Activated naive CD4-positive, alpha-beta T cell treated with anti-CD3 and anti-CD28 coated beads, Interleukin-2, amount 50 U/mL, for 72 hours (primary cell): ENCODE results near the gene MAGEA12. TPM values are rescaled to one million over a fixed set of nuclear protein-coding genes. Genes with fewer than 3 reads are reported as not detected.
"Not testable (repeated sequence)": the region's sequence is repeated elsewhere in the genome, so short reads cannot be mapped to it uniquely, and the experiment has no call there.

Source experiments
- ATAC-seq, 2 donors: fragments of 150-1000 bp; cut with Tn5 transposase; 2 replicates each; pipeline ENCODE4 v1.10.0; 2021; ENCODE audit warnings: mild to moderate bottlenecking in 2 of 2, moderate library complexity in 2 of 2
- DNase-seq, 2 donors: peaks; one replicate each; pipeline ENCODE4 v3.0.0; 2021 to 2022; ENCODE audit warnings: low spot score in 2 of 2
- H3K27ac Mint-ChIP-seq, 2 donors: one replicate each; pipeline ENCODE4 v1.8.0; 2022; ENCODE audit warnings: mild to moderate bottlenecking in 2 of 2, mixed read lengths in 2 of 2
- H3K36me3 Mint-ChIP-seq, 2 donors: one replicate each; pipeline ENCODE4 v1.8.0; 2022; ENCODE audit warnings: mixed read lengths in 2 of 2
- H3K9me3 Mint-ChIP-seq, 2 donors: one replicate each; pipeline ENCODE4 v1.8.0; 2022; ENCODE audit warnings: mixed read lengths in 2 of 2
- total RNA-seq, 2 donors: library from RNA; stranded (reverse); gene quantifications; one replicate each; pipeline ENCODE4 v1.2.3, GENCODE V29; 2022

The MAGEA12 gene
- not detected for total RNA-seq

- no peak within 1 kb of the TSS for H3K27ac Mint-ChIP-seq
- no peaks in the 10 kb centered on the region for H3K9me3 Mint-ChIP-seq
- H3K36me3 Mint-ChIP-seq: no peaks in the 10 kb centered on the region
- ATAC-seq (no peak), DNase-seq (no peak)
Observed at GRCh38 chrX:152733261-152733975, at the start of gene MAGEA12, which contains the start of gene CSAG1. Gene MAGEA12, plus strand, starts transcription at chrX:152733757. Its CDS starts 2,405 bp downstream, at chrX:152736162. Gene CSAG1, minus strand, starts transcription at chrX:152733721. Its CDS starts 1,261 bp downstream, at chrX:152732460.

GRCh38 chrX:152697952-152698931, 35.3 kb upstream of the MAGEA12 start, which contains the start of gene MAGEA3:
Gene MAGEA3, plus strand, starts transcription at chrX:152698794. Its CDS starts 2,039 bp downstream, at chrX:152700833.
- not testable (repeated sequence) for DNase-seq

GRCh38 chrX:152700390-152700789, 33.2 kb upstream of the MAGEA12 start:
- not testable (repeated sequence) for DNase-seq, H3K27ac Mint-ChIP-seq, ATAC-seq, H3K36me3 Mint-ChIP-seq, H3K9me3 Mint-ChIP-seq

More at GRCh38 chrX:152697952-152698931, 35.3 kb upstream of the MAGEA12 start, which contains the start of gene MAGEA3:
- not testable (repeated sequence) for ATAC-seq, H3K9me3 Mint-ChIP-seq, H3K36me3 Mint-ChIP-seq, H3K27ac Mint-ChIP-seq

GRCh38 chrX:152706500-152706899, 27.1 kb upstream of the MAGEA12 start:
- not testable (repeated sequence) for H3K27ac Mint-ChIP-seq, DNase-seq, H3K36me3 Mint-ChIP-seq, ATAC-seq, H3K9me3 Mint-ChIP-seq

GRCh38 chrX:152709173-152709572, 24.4 kb upstream of the MAGEA12 start, which contains the start of gene CSAG2:
Gene CSAG2, minus strand, starts transcription at chrX:152709273. Its CDS starts 161 bp downstream, at chrX:152709112.
- H3K36me3 Mint-ChIP-seq, DNase-seq, H3K27ac Mint-ChIP-seq, ATAC-seq, H3K9me3 Mint-ChIP-seq: not testable (repeated sequence)

GRCh38 chrX:152713195-152713594, 20.4 kb upstream of the MAGEA12 start:
- H3K36me3 Mint-ChIP-seq, ATAC-seq, H3K27ac Mint-ChIP-seq, H3K9me3 Mint-ChIP-seq, DNase-seq: not testable (repeated sequence)

- H3K9me3 Mint-ChIP-seq, ATAC-seq, H3K27ac Mint-ChIP-seq, H3K36me3 Mint-ChIP-seq, DNase-seq: not testable (repeated sequence)
Observed at GRCh38 chrX:152713815-152714787, 19.5 kb upstream of the MAGEA12 start, which contains the start of gene MAGEA2B. Gene MAGEA2B, plus strand, starts transcription at chrX:152714628. Its CDS starts 2,479 bp downstream, at chrX:152717107.

- H3K27ac Mint-ChIP-seq: no peak overlapping the region
- no peaks in the 10 kb centered on the region for H3K9me3 Mint-ChIP-seq
- ATAC-seq: no peak
- H3K36me3 Mint-ChIP-seq: no peaks in the 10 kb centered on the region
- no peak for DNase-seq
Observed at GRCh38 chrX:152725409-152725808, 8.1 kb upstream of the MAGEA12 start.

GRCh38 chrX:152734143-152734858, 744 bp downstream of the MAGEA12 start:
- DNase-seq, ATAC-seq, H3K36me3 Mint-ChIP-seq, H3K27ac Mint-ChIP-seq, H3K9me3 Mint-ChIP-seq: not testable (repeated sequence)

- Mint-ChIP-seq H3K27ac (no peak overlapping the region), H3K9me3 (no peaks in the 10 kb centered on the region), H3K36me3 (no peaks in the 10 kb centered on the region)
- no peak for ATAC-seq
- no peak for DNase-seq
Observed at GRCh38 chrX:152735101-152735500, 1.5 kb downstream of the MAGEA12 start.

GRCh38 chrX:152735860-152736511, 2.4 kb downstream of the MAGEA12 start:
- Mint-ChIP-seq H3K27ac (no peak overlapping the region), H3K36me3 (no peaks in the 10 kb centered on the region), H3K9me3 (no peaks in the 10 kb centered on the region)
- no peak for DNase-seq
- no peak for ATAC-seq

- ATAC-seq, H3K27ac Mint-ChIP-seq, DNase-seq, H3K36me3 Mint-ChIP-seq, H3K9me3 Mint-ChIP-seq: not testable (repeated sequence)
Observed at GRCh38 chrX:152736528-152736927, 3.0 kb downstream of the MAGEA12 start.

- ATAC-seq: no peak
- DNase-seq: no peak
- H3K27ac Mint-ChIP-seq: no peak overlapping the region
- no peaks in the 10 kb centered on the region for H3K36me3 Mint-ChIP-seq
- no peaks in the 10 kb centered on the region for H3K9me3 Mint-ChIP-seq
Observed at GRCh38 chrX:152738560-152738959, 5.0 kb downstream of the MAGEA12 start.

- DNase-seq, H3K9me3 Mint-ChIP-seq, H3K36me3 Mint-ChIP-seq, ATAC-seq, H3K27ac Mint-ChIP-seq: not testable (repeated sequence)
Observed at GRCh38 chrX:152753686-152754650, 20.4 kb downstream of the MAGEA12 start, which contains the start of gene MAGEA2. Gene MAGEA2, minus strand, starts transcription at chrX:152753842. Its CDS starts 2,479 bp downstream, at chrX:152751363.
